H1 (cell line): ENCODE data around the gene SEMA3F. TPM values are rescaled to one million over a fixed set of nuclear protein-coding genes. Genes with fewer than 3 reads are reported as not detected.

Experiments
- CTCF ChIA-PET: fragments of 300-600 bp; sonication (Branson Sonifier 250); formaldehyde crosslinking; loops from one replicate; lab custom pipeline; 2021; ENCODE audit not compliant: partially characterized antibody; lab: Charles Lee
- POLR2A ChIA-PET: fragments of 300-600 bp; sonication (Branson Sonifier 250); formaldehyde crosslinking; loops from one replicate; lab custom pipeline; 2021; ENCODE audit warnings: inconsistent platforms; ENCODE audit not compliant: partially characterized antibody; lab: Charles Lee
- DNase-seq, 2 experiments: peaks; one replicate each; pipeline versions ENCODE4 v3.0.0 to v3.0.0-alpha.2; 2010 to 2022; ENCODE audit warnings: low spot score in 2 of 2, low read depth in 1 of 2, mixed read lengths in 1 of 2
- FAIRE-seq: peaks from 2 replicates; lab custom pipeline; 2011; peaks lifted over from hg19 to GRCh38; lab: Jason Lieb, UNC
- H2AFZ ChIP-seq: 2 replicates; pipeline ENCODE4 v1.8.1; 2012; ENCODE audit warnings: low read length, inconsistent platforms
- H2AK5ac ChIP-seq: 2 replicates; pipeline ENCODE4 v1.6.1; 2013; ENCODE audit warnings: low read depth, low read length
- H2BK120ac ChIP-seq: replicated peaks from 2 replicates; pipeline ENCODE3; 2013; ENCODE audit warnings: low read depth, low read length, inconsistent platforms
- H2BK12ac ChIP-seq: 2 replicates; pipeline ENCODE4 v1.6.1; 2013; ENCODE audit warnings: low read depth, low read length
- H2BK15ac ChIP-seq: 2 replicates; pipeline ENCODE4 v1.6.1; 2013; ENCODE audit warnings: low read length
- H2BK20ac ChIP-seq: 2 replicates; pipeline ENCODE4 v1.6.1; 2013; ENCODE audit warnings: low read length
- H2BK5ac ChIP-seq: 2 replicates; pipeline ENCODE4 v1.6.1; 2013; ENCODE audit warnings: low read depth, low read length
- H3K14ac ChIP-seq: 2 replicates; pipeline ENCODE4 v1.6.1; 2013; ENCODE audit warnings: inconsistent platforms; ENCODE audit not compliant: insufficient read length
- H3K18ac ChIP-seq: 2 replicates; pipeline ENCODE4 v1.6.1; 2013; ENCODE audit warnings: low read length; ENCODE audit errors: extremely low read depth
- H3K23ac ChIP-seq: 2 replicates; pipeline ENCODE4 v1.6.1; 2013; ENCODE audit warnings: inconsistent platforms; ENCODE audit not compliant: insufficient read length
- H3K23me2 ChIP-seq: 2 replicates; pipeline ENCODE4 v1.6.1; 2013; ENCODE audit warnings: low read depth, low read length
- H3K27ac ChIP-seq: 2 replicates; pipeline ENCODE4 v1.6.1; 2011; ENCODE audit warnings: low read depth, low read length, inconsistent platforms
- H3K27me3 ChIP-seq, 4 experiments: replicated peaks in 1 of 4; 1 replicate in 1 of 4; 2 replicates in 3 of 4; pipeline versions ENCODE4 v1.6.1 to v1.8.1; 2011 to 2013; ENCODE audit warnings: low read length in 3 of 4, mild to moderate bottlenecking in 3 of 4, inconsistent platforms in 2 of 4, mixed read lengths in 2 of 4, moderate library complexity in 1 of 4; ENCODE audit not compliant: control insufficient read depth in 3 of 4, insufficient read depth in 3 of 4; ENCODE audit errors: extremely low read depth in 1 of 4
- H3K36me3 ChIP-seq, 4 experiments: 2 replicates each; pipeline versions ENCODE4 v1.6.1 to v1.8.1; 2011 to 2013; ENCODE audit warnings: mild to moderate bottlenecking in 4 of 4, low read length in 3 of 4, moderate library complexity in 2 of 4, control low read depth in 1 of 4, inconsistent platforms in 1 of 4; ENCODE audit not compliant: insufficient read depth in 4 of 4, control insufficient read depth in 2 of 4
- H3K4ac ChIP-seq: replicated peaks from 2 replicates; pipeline ENCODE3; 2013; ENCODE audit warnings: low read length, low read depth, mixed read lengths, inconsistent platforms; ENCODE audit not compliant: insufficient read length
- H3K4me1 ChIP-seq, 4 experiments: replicated peaks in 1 of 4; 1 replicate in 1 of 4; 2 replicates in 3 of 4; pipeline versions ENCODE4 v1.6.1 to v1.8.1; 2011 to 2013; ENCODE audit warnings: low read length in 3 of 4, inconsistent platforms in 2 of 4, mixed read lengths in 1 of 4; ENCODE audit not compliant: insufficient read depth in 4 of 4, control insufficient read depth in 3 of 4
- H3K4me2 ChIP-seq, 2 experiments: 2 replicates each; pipeline versions ENCODE4 v1.6.1 to v1.8.1; 2011 to 2013; ENCODE audit warnings: low read depth in 2 of 2, low read length in 2 of 2, control low read depth in 1 of 2, inconsistent platforms in 1 of 2, mild to moderate bottlenecking in 1 of 2; ENCODE audit not compliant: insufficient read depth in 1 of 2
- H3K4me3 ChIP-seq, 4 experiments: fragments of 200-600, 300-600 bp in 1 of 4; sonication (generic), shearing (Covaris generic), sonication (Bioruptor Twin) in 1 of 4; 2 replicates each; pipeline versions ENCODE4 v1.5.1 to v1.8.1; 2011 to 2016; ENCODE audit warnings: low read length in 4 of 4, low read depth in 3 of 4, control low read depth in 2 of 4, inconsistent platforms in 2 of 4, mild to moderate bottlenecking in 2 of 4, mixed read lengths in 1 of 4, moderate library complexity in 1 of 4; ENCODE audit not compliant: insufficient read depth in 2 of 4; ENCODE audit errors: extremely low read depth in 1 of 4
- H3K56ac ChIP-seq: replicated peaks from 2 replicates; pipeline ENCODE3; 2013; ENCODE audit warnings: low read depth, mild to moderate bottlenecking, mixed read lengths, low read length, inconsistent platforms; ENCODE audit not compliant: insufficient read length
- H3K79me1 ChIP-seq: 2 replicates; pipeline ENCODE4 v1.6.1; 2013; ENCODE audit warnings: low read depth, low read length, control low read depth
- H3K79me2 ChIP-seq, 2 experiments: 2 replicates each; pipeline versions ENCODE4 v1.6.1 to v1.8.1; 2012 to 2013; ENCODE audit warnings: low read length in 2 of 2, mild to moderate bottlenecking in 2 of 2, inconsistent platforms in 1 of 2; ENCODE audit not compliant: insufficient read depth in 2 of 2, control insufficient read depth in 1 of 2
- H3K9ac ChIP-seq, 4 experiments: replicated peaks in 1 of 4; 1 replicate in 1 of 4; 2 replicates in 3 of 4; pipeline versions ENCODE4 v1.6.1 to v1.8.1; 2011 to 2013; ENCODE audit warnings: low read depth in 3 of 4, low read length in 3 of 4, control low read depth in 2 of 4, mild to moderate bottlenecking in 2 of 4, moderate library complexity in 2 of 4, inconsistent platforms in 1 of 4; ENCODE audit errors: extremely low read depth in 1 of 4
- H3K9me3 ChIP-seq, 2 experiments: 2 replicates each; pipeline versions ENCODE4 v1.6.1 to v1.8.1; 2012 to 2013; ENCODE audit warnings: mild to moderate bottlenecking in 2 of 2, moderate library complexity in 2 of 2, control low read depth in 1 of 2, inconsistent platforms in 1 of 2, low read depth in 1 of 2, low read length in 1 of 2, mixed read lengths in 1 of 2; ENCODE audit not compliant: insufficient read depth in 2 of 2
- H4K20me1 ChIP-seq, 2 experiments: replicated peaks in 1 of 2; 2 replicates each; pipeline versions ENCODE3 to v1.8.1; 2011 to 2013; ENCODE audit warnings: inconsistent platforms in 2 of 2, low read length in 2 of 2, mild to moderate bottlenecking in 1 of 2; ENCODE audit not compliant: insufficient read depth in 2 of 2, control insufficient read depth in 1 of 2
- H4K5ac ChIP-seq: 2 replicates; pipeline ENCODE4 v1.6.1; 2013; ENCODE audit warnings: low read length, low read depth, mixed read lengths, inconsistent platforms; ENCODE audit not compliant: insufficient read length
- H4K8ac ChIP-seq: 2 replicates; pipeline ENCODE4 v1.8.0; 2013; ENCODE audit warnings: mild to moderate bottlenecking, moderate library complexity, low read length, inconsistent platforms; ENCODE audit not compliant: insufficient read depth; ENCODE audit errors: extremely low read depth
- H4K91ac ChIP-seq: replicated peaks from 2 replicates; pipeline ENCODE3; 2013; ENCODE audit warnings: low read length, mixed read lengths, inconsistent platforms; ENCODE audit not compliant: insufficient read length
- CBX5 ChIP-seq: fragments of 300-800, 300-1000 bp; sonication (generic); IDR thresholded peaks from 2 replicates; pipeline ENCODE4 v1.7.1; 2016; ENCODE audit warnings: antibody characterized with exemption, low read length, low read depth
- CBX8 ChIP-seq: fragments of 300-800, 300-1000 bp; sonication (generic); IDR thresholded peaks from 2 replicates; pipeline ENCODE4 v1.7.1; 2016; ENCODE audit warnings: low read depth, low read length, borderline replicate concordance
- KDM5A ChIP-seq: fragments of 200-600 bp; IDR thresholded peaks from 2 replicates; pipeline ENCODE4 v1.7.1; 2012; ENCODE audit warnings: mild to moderate bottlenecking, low read length, inconsistent platforms, mixed read lengths
- NANOG ChIP-seq: IDR thresholded peaks from 2 replicates; pipeline ENCODE4 v1.6.1; 2011; ENCODE audit warnings: low read length, low read depth, mild to moderate bottlenecking, inconsistent platforms; ENCODE audit not compliant: insufficient read depth, poor library complexity, severe bottlenecking
- NRF1 ChIP-seq: IDR thresholded peaks from 2 replicates; pipeline ENCODE4 v1.6.1; 2011; ENCODE audit warnings: mild to moderate bottlenecking, low read depth, low read length, improper control_type of control experiment
- POLR2AphosphoS5 ChIP-seq: IDR thresholded peaks from 2 replicates; pipeline ENCODE4 v1.6.1; 2011; ENCODE audit warnings: low read depth, low read length
- POU5F1 ChIP-seq: IDR thresholded peaks from 2 replicates; pipeline ENCODE4 v1.6.1; 2011; ENCODE audit warnings: low read depth, mild to moderate bottlenecking, low read length, moderate library complexity
- SAP30 ChIP-seq: fragments of 300-600 bp; sonication (generic); IDR thresholded peaks from 2 replicates; pipeline ENCODE4 v1.7.1; 2012; ENCODE audit warnings: low read length, moderate library complexity, mild to moderate bottlenecking, inconsistent platforms; ENCODE audit not compliant: insufficient read depth, insufficient replicate concordance
- SIX5 ChIP-seq: IDR thresholded peaks from 2 replicates; pipeline ENCODE4 v1.6.1; 2011; ENCODE audit warnings: mild to moderate bottlenecking, low read depth, low read length
- SRF ChIP-seq: IDR thresholded peaks from 2 replicates; pipeline ENCODE4 v1.6.1; 2011; ENCODE audit warnings: mild to moderate bottlenecking, low read depth, low read length, moderate library complexity
- USF2 ChIP-seq: IDR thresholded peaks from 2 replicates; pipeline ENCODE4 v1.6.1; 2011; ENCODE audit warnings: low read length, improper control_type of control experiment
- WGBS, 2 experiments: shearing (Covaris generic) in 1 of 2; methylation state at CpG; one replicate each; pipeline versions ENCODE4 v1.1.6 to v1.1.7; 2013 to 2015; ENCODE audit warnings: low lambda C conversion rate in 2 of 2, mixed read lengths in 2 of 2, inconsistent platforms in 1 of 2, low coverage in 1 of 2, missing lambda C conversion rate in 1 of 2; ENCODE audit not compliant: insufficient replicate concordance in 2 of 2, insufficient coverage in 1 of 2, insufficient read length in 1 of 2; ENCODE audit errors: extremely low coverage in 1 of 2, missing lambda C conversion rate in 1 of 2; 5-methylcytosine and 5-hydroxymethylcytosine counted together
- polyA plus RNA-seq, 7 experiments: library from polyadenylated mRNA; depleted of rRNA in 3 of 7; stranded (reverse) in 5 of 7; unstranded in 2 of 7; fragments of >200 nt in 5 of 7; fragments of 200-250 nt in 2 of 7; gene quantifications; 1 replicate in 5 of 7; 2 replicates in 1 of 7; 4 replicates in 1 of 7; pipeline versions ENCODE4 v1.2.1 to v1.2.3, GENCODE V29; 2011 to 2013; ENCODE audit warnings: missing spikeins in 2 of 7, mixed read lengths in 2 of 7
- total RNA-seq: library from RNA; stranded (reverse); fragmentation: NEBNext Ultra II Directional; extraction: Animal tissue kit (Norgen Biotek cat#: 25700); gene quantifications from 2 replicates; pipeline ENCODE4 v1.2.1, GENCODE V29; 2021

The SEMA3F gene
- total and polyA plus RNA-seq, 2 of the 8 experiments (the other 6 are each of a cell fraction or from before 2014, with no cell fraction given): 20.3 to 37.0 TPM

DNA sequence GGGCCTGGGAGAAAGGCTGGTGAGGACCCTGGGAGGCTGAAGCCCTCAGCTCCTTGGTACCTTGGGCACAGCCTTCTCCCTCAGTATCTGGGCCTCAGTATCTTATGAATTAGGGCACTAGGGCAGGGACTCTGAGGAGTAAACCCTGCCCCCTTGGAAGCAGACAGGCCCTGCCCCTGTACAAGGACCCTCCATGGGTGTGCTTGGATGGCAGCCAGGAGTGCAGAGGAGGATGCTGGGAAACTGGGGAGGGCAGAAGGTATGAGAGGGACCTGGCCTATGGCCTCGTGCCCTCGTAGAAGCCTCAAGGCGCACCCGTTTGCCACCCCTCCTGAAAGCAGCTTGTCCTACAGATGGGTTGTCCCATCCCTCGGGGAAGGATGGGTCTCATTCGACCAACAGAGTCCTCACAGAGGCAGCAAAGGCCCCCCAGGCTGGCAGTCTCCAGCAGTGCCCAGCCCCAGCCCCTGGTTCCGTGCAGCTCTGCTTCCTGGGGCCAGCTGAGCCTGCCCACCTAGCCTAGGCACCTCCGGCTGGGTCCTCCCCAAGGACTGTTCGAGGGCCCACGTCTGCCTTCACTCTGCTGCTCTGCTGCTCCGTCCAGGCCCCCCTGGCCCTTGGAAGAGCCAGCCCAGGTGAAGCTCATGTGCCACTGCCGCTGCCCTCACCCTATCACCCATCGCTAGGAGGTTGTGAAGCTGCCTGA is 15.3 kb upstream of the SEMA3F start:
- H3K4ac ChIP-seq: peak overlapping the region; percentile 92
- H4K20me1 ChIP-seq: no peaks in the 10 kb centered on the region
- H3K79me1 ChIP-seq: no peaks in the 10 kb centered on the region
- no peak overlapping the region for H3K23ac ChIP-seq
- CTCF ChIA-PET: interaction anchor here (1.2 to 7.1 kb wide), 7 partner anchors 10 to 184 kb away, joined by 3 to 68 read pairs (median 20); partner anchors contain the start of gene GNAT1
- peak overlapping the region; percentile 96 for H2BK5ac ChIP-seq
- POLR2A ChIA-PET: interaction anchor here (0.7 to 10.6 kb wide), 8 partner anchors 12 to 96 kb away, joined by 3 to 133 read pairs (median 6); partner anchors contain the start of gene GNAI2
- no peaks in the 10 kb centered on the region for H3K79me2 ChIP-seq
- H3K4me1 ChIP-seq: peaks cover 4 to 32% (median 28%) of the 10 kb centered on the region in 4 experiments
- H2BK15ac ChIP-seq: peak overlapping the region; percentile 89
- H4K8ac ChIP-seq: peak overlapping the region; percentile 84
- H3K4me2 ChIP-seq: peak overlapping the region; percentile 65 to 70
- H2AFZ ChIP-seq: no peak overlapping the region
- peak overlapping the region; percentile 35 for H3K14ac ChIP-seq
- WGBS, 2 experiments: 90% methylated on average over 13 of the region's 13 CpGs; no CpG with 5 or more reads in 1 of the 2 experiments
- no peak overlapping the region for H3K56ac ChIP-seq
- peak overlapping the region in 1 of 4 experiments; percentile 35; a peak in 2 of 7 replicates for H3K9ac ChIP-seq
- no peaks in the 10 kb centered on the region for H3K27me3 ChIP-seq
- peak overlapping the region; percentile 97; the same call in 1 of the 2 replicates for H2BK12ac ChIP-seq
- peak overlapping the region; percentile 47; the same call in 1 of the 2 replicates for H3K27ac ChIP-seq
- H3K18ac ChIP-seq: peak overlapping the region; percentile 95
- H2BK120ac ChIP-seq: peak overlapping the region; percentile 91
- peak overlapping the region; percentile 96 for H4K91ac ChIP-seq
- DNase-seq: no peak
- H4K5ac ChIP-seq: peak overlapping the region; percentile 76
- H2AK5ac ChIP-seq: peak overlapping the region; percentile 87; the same call in 1 of the 2 replicates
- H3K4me3 ChIP-seq: peak overlapping the region in 1 of 4 experiments; percentile 45; a peak in 1 of 8 replicates
- H3K36me3 ChIP-seq: no peaks in the 10 kb centered on the region
- H3K9me3 ChIP-seq: no peaks in the 10 kb centered on the region
- H3K23me2 ChIP-seq: no peaks in the 10 kb centered on the region; the same call in 1 of the 2 replicates
- H2BK20ac ChIP-seq: peak overlapping the region; percentile 98
- FAIRE-seq: no peak
- no peak for TF ChIP-seq NRF1
- no peak for TF ChIP-seq CBX5
- TF ChIP-seq POU5F1: no peak
- TF ChIP-seq USF2: no peak
- TF ChIP-seq KDM5A: no peak
- TF ChIP-seq SRF: no peak
- TF ChIP-seq POLR2AphosphoS5: no peak
- TF ChIP-seq SAP30: no peak
- TF ChIP-seq NANOG: no peak
- TF ChIP-seq SIX5: no peak
- no peak for TF ChIP-seq CBX8
